ENCODE results near the gene FLVCR2.
A peak's percentile ranks its signal among the peaks of the same experiment; 100 is the strongest.

Gene FLVCR2

GRCh38 chr14:75558440-75558839 lies 20.0 kb upstream of the FLVCR2 start:
- DNase-seq = no peak

GRCh38 chr14:75559045-75559444 lies 19.4 kb upstream of the FLVCR2 start:
- no peak for DNase-seq

- peak; percentile 74 for DNase-seq
These were observed 18.8 kb upstream of the FLVCR2 start for GRCh38 chr14:75559451-75560222.

- peak; percentile 29 for DNase-seq
These were observed 17.4 kb upstream of the FLVCR2 start for GRCh38 chr14:75561013-75561432.

- DNase-seq = peak; percentile 89
These were observed 16.3 kb upstream of the FLVCR2 start for GRCh38 chr14:75562089-75562488.

- DNase-seq = no peak
These were observed 15.9 kb upstream of the FLVCR2 start for GRCh38 chr14:75562489-75562888.

GRCh38 chr14:75563931-75564330 lies 14.5 kb upstream of the FLVCR2 start:
- no peak for DNase-seq

- no peak for DNase-seq
These were observed 13.4 kb upstream of the FLVCR2 start for GRCh38 chr14:75565056-75565455.

- DNase-seq = peak; percentile 93
These were observed 12.1 kb upstream of the FLVCR2 start for GRCh38 chr14:75566321-75566720.

GRCh38 chr14:75566752-75567151 lies 11.7 kb upstream of the FLVCR2 start:
- no peak for DNase-seq

- DNase-seq = no peak
These were observed 10.3 kb upstream of the FLVCR2 start for GRCh38 chr14:75568140-75568539.

GRCh38 chr14:75568791-75569190 lies 9.6 kb upstream of the FLVCR2 start:
- peak; percentile 63 for DNase-seq

- peak; percentile 63 for DNase-seq
These were observed 7.6 kb upstream of the FLVCR2 start for GRCh38 chr14:75570797-75571196.

- no peak for DNase-seq
These were observed 6.3 kb upstream of the FLVCR2 start for GRCh38 chr14:75572104-75572503.

GRCh38 chr14:75577090-75577489 lies 1.3 kb upstream of the FLVCR2 start:
- DNase-seq = no peak

GRCh38 chr14:75577729-75578101 lies 705 bp upstream of the FLVCR2 start:
- peak; percentile 71 for DNase-seq

- no peak for DNase-seq
These were observed 442 bp downstream of the FLVCR2 start for GRCh38 chr14:75578786-75579337.

GRCh38 chr14:75579338-75579864 lies 981 bp downstream of the FLVCR2 start:
- DNase-seq = no peak

- no peak for DNase-seq
These were observed 1.5 kb downstream of the FLVCR2 start for GRCh38 chr14:75579882-75580281.

GRCh38 chr14:75587388-75587787 lies 9.0 kb downstream of the FLVCR2 start:
- DNase-seq = no peak

GRCh38 chr14:75589931-75590330 lies 11.5 kb downstream of the FLVCR2 start:
- no peak for DNase-seq

GRCh38 chr14:75591331-75591946 lies 13.0 kb downstream of the FLVCR2 start:
- no peak for DNase-seq

- no peak for DNase-seq
These were observed 13.7 kb downstream of the FLVCR2 start for GRCh38 chr14:75591987-75592575.

GRCh38 chr14:75595226-75595625 lies 16.8 kb downstream of the FLVCR2 start:
- no peak for DNase-seq

Measured in stimulated activated CD4-positive, alpha-beta T cell treated with anti-CD3 and anti-CD28 coated beads, Interleukin-1b, Interleukin-23, amount 100 ng/mL, for 48 hours (primary cell).